ENCODE data around the gene TBCD.

TBCD gene

DNA sequence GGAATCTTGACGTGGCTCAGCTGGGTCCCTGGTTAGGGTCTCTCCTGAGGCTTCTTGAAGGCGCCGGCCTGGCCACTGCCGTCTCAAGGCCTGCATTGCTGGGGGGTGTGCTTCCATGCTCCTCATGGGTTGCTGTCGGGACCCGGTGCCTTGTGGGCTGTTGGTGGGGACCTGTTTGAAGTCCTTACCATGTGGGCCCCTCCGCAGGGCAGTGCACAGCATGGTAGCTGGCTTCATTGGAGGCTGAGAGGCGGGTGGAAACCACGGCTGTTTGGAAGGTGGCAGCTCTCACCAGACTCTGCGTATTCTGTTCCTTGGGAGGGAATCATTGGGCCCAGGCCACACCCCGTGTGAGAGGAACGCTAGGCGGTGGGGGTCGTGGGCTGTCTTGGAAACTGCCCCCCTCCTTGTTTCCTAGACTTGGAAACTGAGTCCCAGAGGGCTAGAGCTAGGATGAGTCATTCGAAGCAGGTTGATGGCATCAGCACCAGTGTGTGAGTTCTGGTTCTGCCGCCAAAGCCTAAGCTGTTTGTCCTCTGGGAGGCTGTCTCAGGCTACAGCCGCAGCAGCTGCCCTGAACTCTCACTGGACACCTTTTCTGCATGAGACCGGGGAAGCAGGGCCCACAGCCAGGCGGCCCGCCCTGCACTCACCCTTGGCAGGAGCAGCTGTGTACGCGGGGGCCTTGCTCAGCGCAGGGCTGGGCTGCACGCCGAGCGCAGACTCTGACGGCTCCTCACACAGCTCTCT is 52.8 kb downstream of the TBCD start:
- no peak for DNase-seq
- Histone ChIP-seq H3K4me2 (ENCODE audit: low read depth, low read length) (no peak overlapping the region), H3K9ac (ENCODE audit: low read length) (no peak overlapping the region), H3K4me1 (ENCODE audit: low read length) (no peaks in the 10 kb centered on the region), H3F3A (ENCODE audit: insufficient read depth, low read length) (no peaks in the 10 kb centered on the region), H3K4me3 (ENCODE audit: low read length) (no peak overlapping the region), H3K9me2 (replicated peaks; ENCODE audit: insufficient read depth, low read length) (no peaks in the 10 kb centered on the region), H3K79me2 (ENCODE audit: low read length) (peaks cover 26% of the 10 kb centered on the region), H2AFZ (ENCODE audit: low read length) (no peak overlapping the region), H3K9me3 (replicated peaks; ENCODE audit: insufficient read depth, low read length) (no peaks in the 10 kb centered on the region), H3K36me3 (replicated peaks; ENCODE audit: insufficient read depth, low read length) (no peaks in the 10 kb centered on the region), H4K20me1 (ENCODE audit: insufficient read depth, low read length) (no peaks in the 10 kb centered on the region), H3K27ac (ENCODE audit: low read length) (no peak overlapping the region), H3K27me3 (replicated peaks; ENCODE audit: insufficient read depth, low read length) (no peaks in the 10 kb centered on the region)
- TF ChIP-seq, protein P1, sequence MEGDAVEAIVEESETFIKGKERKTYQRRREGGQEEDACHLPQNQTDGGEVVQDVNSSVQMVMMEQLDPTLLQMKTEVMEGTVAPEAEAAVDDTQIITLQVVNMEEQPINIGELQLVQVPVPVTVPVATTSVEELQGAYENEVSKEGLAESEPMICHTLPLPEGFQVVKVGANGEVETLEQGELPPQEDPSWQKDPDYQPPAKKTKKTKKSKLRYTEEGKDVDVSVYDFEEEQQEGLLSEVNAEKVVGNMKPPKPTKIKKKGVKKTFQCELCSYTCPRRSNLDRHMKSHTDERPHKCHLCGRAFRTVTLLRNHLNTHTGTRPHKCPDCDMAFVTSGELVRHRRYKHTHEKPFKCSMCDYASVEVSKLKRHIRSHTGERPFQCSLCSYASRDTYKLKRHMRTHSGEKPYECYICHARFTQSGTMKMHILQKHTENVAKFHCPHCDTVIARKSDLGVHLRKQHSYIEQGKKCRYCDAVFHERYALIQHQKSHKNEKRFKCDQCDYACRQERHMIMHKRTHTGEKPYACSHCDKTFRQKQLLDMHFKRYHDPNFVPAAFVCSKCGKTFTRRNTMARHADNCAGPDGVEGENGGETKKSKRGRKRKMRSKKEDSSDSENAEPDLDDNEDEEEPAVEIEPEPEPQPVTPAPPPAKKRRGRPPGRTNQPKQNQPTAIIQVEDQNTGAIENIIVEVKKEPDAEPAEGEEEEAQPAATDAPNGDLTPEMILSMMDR (IDR thresholded peaks at IDR 0.05; ENCODE audit: low read length): no peak
- TF ChIP-seq EZH2 (optimal IDR thresholded peaks at IDR 0.05; ENCODE audit: low read depth, low read length) (no peak), EZH2phosphoT487 (IDR thresholded peaks at IDR 0.05; ENCODE audit: low read length) (no peak)

DNA sequence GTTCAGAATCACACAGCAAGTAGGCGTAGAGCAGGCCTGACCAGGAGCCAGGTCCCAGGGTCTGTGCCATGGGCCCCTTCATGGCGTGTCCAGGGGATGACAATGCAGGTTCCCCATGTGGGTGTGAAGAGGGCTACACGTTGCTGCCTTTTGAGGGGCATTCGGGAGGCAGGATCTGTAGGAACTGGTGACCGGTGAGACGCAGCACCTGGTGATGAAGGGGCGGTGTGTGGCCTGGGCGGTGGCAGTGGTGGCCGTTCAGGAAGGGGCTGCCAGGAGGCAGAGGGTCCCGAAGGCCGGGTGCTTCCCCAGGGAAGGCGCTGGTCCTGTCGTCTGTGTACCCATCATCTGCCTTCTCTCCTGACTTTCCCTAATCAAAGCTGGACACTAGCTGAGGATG is 53.4 kb downstream of the TBCD start:
- Histone ChIP-seq H3K9me2 (replicated peaks; ENCODE audit: insufficient read depth, low read length) (no peaks in the 10 kb centered on the region), H3K4me1 (ENCODE audit: low read length) (no peaks in the 10 kb centered on the region), H3K79me2 (ENCODE audit: low read length) (peaks cover 26% of the 10 kb centered on the region), H3K4me2 (ENCODE audit: low read depth, low read length) (no peak overlapping the region), H3K27me3 (replicated peaks; ENCODE audit: insufficient read depth, low read length) (no peaks in the 10 kb centered on the region), H4K20me1 (ENCODE audit: insufficient read depth, low read length) (no peaks in the 10 kb centered on the region), H2AFZ (ENCODE audit: low read length) (no peak overlapping the region), H3K4me3 (ENCODE audit: low read length) (no peak overlapping the region), H3K36me3 (replicated peaks; ENCODE audit: insufficient read depth, low read length) (no peaks in the 10 kb centered on the region), H3F3A (ENCODE audit: insufficient read depth, low read length) (no peaks in the 10 kb centered on the region), H3K9me3 (replicated peaks; ENCODE audit: insufficient read depth, low read length) (no peaks in the 10 kb centered on the region), H3K9ac (ENCODE audit: low read length) (no peak overlapping the region), H3K27ac (ENCODE audit: low read length) (no peak overlapping the region)
- TF ChIP-seq, protein P1 (IDR thresholded peaks at IDR 0.05; ENCODE audit: low read length): no peak
- TF ChIP-seq EZH2phosphoT487 (IDR thresholded peaks at IDR 0.05; ENCODE audit: low read length) (no peak), EZH2 (optimal IDR thresholded peaks at IDR 0.05; ENCODE audit: low read depth, low read length) (no peak)
- DNase-seq: no peak

DNA sequence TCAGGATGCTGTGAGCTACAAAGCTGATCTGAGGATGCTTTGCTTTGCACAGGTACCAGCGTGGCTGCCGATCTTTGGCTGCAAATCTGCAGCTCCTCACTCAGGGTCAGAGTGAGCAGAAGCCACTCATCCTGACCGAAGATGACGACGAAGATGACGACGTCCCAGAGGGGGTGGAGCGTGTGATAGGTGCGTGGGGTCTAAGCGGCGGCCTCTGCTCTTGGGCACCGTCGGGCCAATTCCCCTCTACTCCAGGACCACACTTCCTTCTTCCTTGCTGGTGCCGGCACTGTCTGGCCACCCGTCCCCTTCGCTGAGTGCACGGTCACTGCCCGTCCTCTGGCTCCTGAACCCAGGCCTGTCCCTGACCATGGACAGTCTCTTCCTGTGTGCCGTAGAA is 54.0 kb downstream of the TBCD start:
- Histone ChIP-seq H3K36me3 (replicated peaks; ENCODE audit: insufficient read depth, low read length) (no peaks in the 10 kb centered on the region), H3F3A (ENCODE audit: insufficient read depth, low read length) (no peaks in the 10 kb centered on the region), H3K27ac (ENCODE audit: low read length) (no peak overlapping the region), H3K4me2 (ENCODE audit: low read depth, low read length) (no peak overlapping the region), H3K4me1 (ENCODE audit: low read length) (no peaks in the 10 kb centered on the region), H3K9me3 (replicated peaks; ENCODE audit: insufficient read depth, low read length) (no peaks in the 10 kb centered on the region), H3K27me3 (replicated peaks; ENCODE audit: insufficient read depth, low read length) (no peaks in the 10 kb centered on the region), H3K9me2 (replicated peaks; ENCODE audit: insufficient read depth, low read length) (no peaks in the 10 kb centered on the region), H3K4me3 (ENCODE audit: low read length) (no peak overlapping the region), H4K20me1 (ENCODE audit: insufficient read depth, low read length) (no peaks in the 10 kb centered on the region), H3K9ac (ENCODE audit: low read length) (no peak overlapping the region), H3K79me2 (ENCODE audit: low read length) (peaks cover 26% of the 10 kb centered on the region), H2AFZ (ENCODE audit: low read length) (no peak overlapping the region)
- TF ChIP-seq EZH2phosphoT487 (IDR thresholded peaks at IDR 0.05; ENCODE audit: low read length): no peak
- no peak for TF ChIP-seq EZH2 (optimal IDR thresholded peaks at IDR 0.05; ENCODE audit: low read depth, low read length)
- TF ChIP-seq, protein P1 (IDR thresholded peaks at IDR 0.05; ENCODE audit: low read length): no peak
- DNase-seq: no peak
